Posterior cingulate gyrus (tissue), 11 donors: ENCODE data around the gene TIGD1.

Experiments used
- DNase-seq, 10 donors: peaks; one replicate each; pipeline versions ENCODE4 v3.0.0 to v3.0.0-alpha.2; 2020 to 2021; ENCODE audit warnings: mixed read lengths in 3 of 10
- intact Hi-C: fragments of 100-400 bp; cut with DNase I; formaldehyde crosslinking; loops from one replicate; pipeline ENCODE4 v1.15.1; 2023

Gene TIGD1

GRCh38 chr2:232550354-232551249 is at the start of gene TIGD1, which contains the start of gene EIF4E2:
TIGD1 (minus strand) TSS chr2:232550557; CDS start chr2:232549882, 675 bp downstream.
EIF4E2 (plus strand) TSS chr2:232550689; CDS start chr2:232550725, 36 bp downstream.
- intact Hi-C loops, result loop anchor here (5.0 kb wide), 1 partner anchor 147 kb away; the partner anchor contains the start of gene GIGYF2
- peak; percentile 91 to 99 (median 94) for DNase-seq

GRCh38 chr2:232598293-232598692 is 47.9 kb upstream of the TIGD1 start:
- DNase-seq, result no peak
- intact Hi-C loops, result no loop called here

- intact Hi-C loops, result no loop called here
- DNase-seq, result no peak
These were observed 47.2 kb upstream of the TIGD1 start for GRCh38 chr2:232597362-232598079.

- no peak for DNase-seq
- intact Hi-C loops, result no loop called here
These were observed 43.6 kb upstream of the TIGD1 start for GRCh38 chr2:232593982-232594381.

GRCh38 chr2:232592772-232593395 is 42.5 kb upstream of the TIGD1 start:
- intact Hi-C loops, result no loop called here
- DNase-seq, result no peak

- intact Hi-C loops, result no loop called here
- peak in 9 of 10 donors; percentile 26 to 95 (median 72) for DNase-seq
These were observed 38.6 kb upstream of the TIGD1 start for GRCh38 chr2:232588680-232589585.

- DNase-seq, result no peak
- intact Hi-C loops, result no loop called here
These were observed 37.7 kb upstream of the TIGD1 start for GRCh38 chr2:232588031-232588430.

- intact Hi-C loops, result no loop called here
- no peak for DNase-seq
These were observed 37.2 kb upstream of the TIGD1 start for GRCh38 chr2:232587512-232587911.

GRCh38 chr2:232586943-232587505 is 36.7 kb upstream of the TIGD1 start:
- intact Hi-C loops, result no loop called here
- no peak for DNase-seq

GRCh38 chr2:232584238-232584637 is 33.9 kb upstream of the TIGD1 start:
- DNase-seq, result peak in 2 of 10 donors; percentile 28 to 86
- intact Hi-C loops, result no loop called here

GRCh38 chr2:232581725-232582124 is 31.4 kb upstream of the TIGD1 start:
- intact Hi-C loops, result no loop called here
- DNase-seq, result no peak

- intact Hi-C loops, result no loop called here
- DNase-seq, result no peak
These were observed 30.3 kb upstream of the TIGD1 start for GRCh38 chr2:232580648-232580981.

GRCh38 chr2:232578626-232579025 is 28.3 kb upstream of the TIGD1 start:
- no peak for DNase-seq
- intact Hi-C loops, result no loop called here

GRCh38 chr2:232577841-232578240 is 27.5 kb upstream of the TIGD1 start:
- no peak for DNase-seq
- intact Hi-C loops, result no loop called here

- intact Hi-C loops, result no loop called here
- no peak for DNase-seq
These were observed 26.6 kb upstream of the TIGD1 start for GRCh38 chr2:232576995-232577394.

- intact Hi-C loops, result no loop called here
These were observed 25.0 kb upstream of the TIGD1 start for GRCh38 chr2:232575404-232575746.

GRCh38 chr2:232574674-232575403 is 24.5 kb upstream of the TIGD1 start:
- intact Hi-C loops, result no loop called here
- no peak for DNase-seq

More at GRCh38 chr2:232575404-232575746, 25.0 kb upstream of the TIGD1 start:
- no peak for DNase-seq

- intact Hi-C loops, result no loop called here
- peak in 1 of 10 donors; percentile 30 for DNase-seq
These were observed 23.5 kb upstream of the TIGD1 start for GRCh38 chr2:232573771-232574435.

GRCh38 chr2:232573042-232573441 is 22.7 kb upstream of the TIGD1 start:
- intact Hi-C loops, result no loop called here
- DNase-seq, result no peak
